SK-N-MC (cell line): Measurements from ENCODE around the gene CLIC1.

Experiments used
- DNase-seq: peaks from one replicate; pipeline ENCODE4 v3.0.0-alpha.2; 2011; ENCODE audit warnings: low read depth, low spot score
- H3K27ac ChIP-seq: fragments of 200-600 bp; sonication (generic); 2 replicates; pipeline ENCODE4 v1.5.1; 2016; ENCODE audit warnings: mixed run types
- H3K36me3 ChIP-seq: fragments of 200-600 bp; sonication (generic); 2 replicates; pipeline ENCODE4 v1.6.1; 2017; ENCODE audit warnings: antibody characterized with exemption, low read length, mixed read lengths; ENCODE audit not compliant: insufficient read depth
- H3K4me3 ChIP-seq: fragments of 200-600 bp; sonication (generic); 2 replicates; pipeline ENCODE4 v1.5.1; 2016
- H3K9ac ChIP-seq: fragments of 200-600 bp; sonication (generic); 2 replicates; pipeline ENCODE4 v1.8.0; 2017; ENCODE audit warnings: mixed run types, mixed read lengths; ENCODE audit not compliant: insufficient read length
- H3K9me3 ChIP-seq: fragments of 200-600 bp; sonication (generic); 2 replicates; pipeline ENCODE4 v1.6.1; 2017; ENCODE audit warnings: low read depth, mild to moderate bottlenecking, antibody characterized with exemption, low read length, moderate library complexity, mixed read lengths
- FOXP2 ChIP-seq: optimal IDR thresholded peaks from 2 replicates; pipeline ENCODE3; 2011; ENCODE audit warnings: mild to moderate bottlenecking, moderate library complexity; ENCODE audit not compliant: insufficient read depth; ENCODE audit errors: extremely low read length, control extremely low read depth
- POLR2AphosphoS5 ChIP-seq: IDR thresholded peaks from 2 replicates; pipeline ENCODE4 v1.6.1; 2012; ENCODE audit warnings: mild to moderate bottlenecking, low read depth, low read length, borderline replicate concordance

CLIC1 gene

GRCh38 chr6:31681135-31681671 is 55.1 kb downstream of the CLIC1 start:
- no peak for DNase-seq

More at GRCh38 chr6:31681135-31681671, 55.1 kb downstream of the CLIC1 start:
- Histone ChIP-seq H3K27ac (no peak overlapping the region), H3K9me3 (no peaks in the 10 kb centered on the region), H3K36me3 (no peaks in the 10 kb centered on the region), H3K4me3 (peak overlapping the region; percentile 76), H3K9ac (peak overlapping the region; percentile 50)
- TF ChIP-seq FOXP2 (no peak), POLR2AphosphoS5 (peak; percentile 26; the same call in 1 of the 2 replicates)
